ENCODE measurements around the gene IL1RAP.

Gene IL1RAP

DNA sequence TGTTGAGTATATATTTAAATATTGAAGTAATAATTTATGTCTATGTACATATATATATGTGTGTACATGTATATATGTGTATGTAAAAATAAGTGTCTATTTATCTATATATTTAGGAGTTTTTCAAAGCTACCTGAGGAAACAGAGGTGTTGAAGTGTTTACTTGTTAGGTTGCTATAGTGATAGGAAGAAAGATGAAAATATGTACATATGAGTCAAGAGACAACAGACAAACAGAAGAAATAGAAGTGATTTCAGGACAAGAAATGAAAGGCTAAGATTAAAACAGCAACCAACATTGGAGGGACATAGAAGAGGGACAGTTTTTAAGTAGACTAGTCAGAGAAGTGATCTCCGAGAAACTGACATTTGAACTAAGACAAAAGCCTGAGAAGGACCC lies 11.1 kb downstream of the IL1RAP start:
- Histone ChIP-seq H3K36me3 (ENCODE audit: low read depth) (peaks cover 79% of the 10 kb centered on the region), H3K9me3 (ENCODE audit: severe bottlenecking) (no peaks in the 10 kb centered on the region), H3K4me3 (ENCODE audit: severe bottlenecking) (no peak overlapping the region), H3K27me3 (ENCODE audit: insufficient read depth, poor library complexity, severe bottlenecking) (no peaks in the 10 kb centered on the region), H3K27ac (ENCODE audit: poor library complexity, severe bottlenecking) (no peak overlapping the region), H3K4me1 (ENCODE audit: insufficient read depth, poor library complexity, severe bottlenecking) (peaks cover 45% of the 10 kb centered on the region)
- TF ChIP-seq, protein P1, sequence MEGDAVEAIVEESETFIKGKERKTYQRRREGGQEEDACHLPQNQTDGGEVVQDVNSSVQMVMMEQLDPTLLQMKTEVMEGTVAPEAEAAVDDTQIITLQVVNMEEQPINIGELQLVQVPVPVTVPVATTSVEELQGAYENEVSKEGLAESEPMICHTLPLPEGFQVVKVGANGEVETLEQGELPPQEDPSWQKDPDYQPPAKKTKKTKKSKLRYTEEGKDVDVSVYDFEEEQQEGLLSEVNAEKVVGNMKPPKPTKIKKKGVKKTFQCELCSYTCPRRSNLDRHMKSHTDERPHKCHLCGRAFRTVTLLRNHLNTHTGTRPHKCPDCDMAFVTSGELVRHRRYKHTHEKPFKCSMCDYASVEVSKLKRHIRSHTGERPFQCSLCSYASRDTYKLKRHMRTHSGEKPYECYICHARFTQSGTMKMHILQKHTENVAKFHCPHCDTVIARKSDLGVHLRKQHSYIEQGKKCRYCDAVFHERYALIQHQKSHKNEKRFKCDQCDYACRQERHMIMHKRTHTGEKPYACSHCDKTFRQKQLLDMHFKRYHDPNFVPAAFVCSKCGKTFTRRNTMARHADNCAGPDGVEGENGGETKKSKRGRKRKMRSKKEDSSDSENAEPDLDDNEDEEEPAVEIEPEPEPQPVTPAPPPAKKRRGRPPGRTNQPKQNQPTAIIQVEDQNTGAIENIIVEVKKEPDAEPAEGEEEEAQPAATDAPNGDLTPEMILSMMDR (IDR thresholded peaks at IDR 0.05; ENCODE audit: poor library complexity, severe bottlenecking) = no peak
- no peak for DNase-seq (ENCODE audit: low spot score)
- no peak for ATAC-seq (ENCODE audit: low read depth)

DNA sequence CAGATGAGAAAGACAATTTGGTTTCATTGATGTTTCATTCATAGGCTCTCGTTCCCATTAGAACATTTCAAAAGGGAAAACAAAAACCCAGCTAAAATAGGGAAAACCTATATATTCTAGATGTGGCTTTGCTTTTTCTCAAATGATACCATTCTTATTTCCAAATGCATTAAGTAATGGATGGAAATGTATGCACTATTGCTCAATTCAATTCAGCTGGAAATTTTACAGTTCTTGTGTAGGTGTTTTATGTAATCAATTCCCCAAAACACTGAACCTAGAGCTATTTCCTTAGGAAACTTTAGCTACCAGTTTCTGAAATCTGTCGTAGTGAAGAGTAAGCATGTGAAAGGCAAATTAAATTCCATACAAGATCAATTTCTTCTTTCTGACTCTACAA lies 11.7 kb downstream of the IL1RAP start:
- H3K36me3 ChIP-seq (ENCODE audit: low read depth) = peaks cover 72% of the 10 kb centered on the region
- no peaks in the 10 kb centered on the region for H3K9me3 ChIP-seq (ENCODE audit: severe bottlenecking)
- DNase-seq (ENCODE audit: low spot score) (no peak), ATAC-seq (ENCODE audit: low read depth) (no peak)
- TF ChIP-seq, protein P1 (IDR thresholded peaks at IDR 0.05; ENCODE audit: poor library complexity, severe bottlenecking) = no peak
- H3K27ac ChIP-seq (ENCODE audit: poor library complexity, severe bottlenecking) = no peak overlapping the region
- peaks cover 48% of the 10 kb centered on the region for H3K4me1 ChIP-seq (ENCODE audit: insufficient read depth, poor library complexity, severe bottlenecking)
- H3K4me3 ChIP-seq (ENCODE audit: severe bottlenecking) = no peak overlapping the region
- H3K27me3 ChIP-seq (ENCODE audit: insufficient read depth, poor library complexity, severe bottlenecking) = no peaks in the 10 kb centered on the region

DNA sequence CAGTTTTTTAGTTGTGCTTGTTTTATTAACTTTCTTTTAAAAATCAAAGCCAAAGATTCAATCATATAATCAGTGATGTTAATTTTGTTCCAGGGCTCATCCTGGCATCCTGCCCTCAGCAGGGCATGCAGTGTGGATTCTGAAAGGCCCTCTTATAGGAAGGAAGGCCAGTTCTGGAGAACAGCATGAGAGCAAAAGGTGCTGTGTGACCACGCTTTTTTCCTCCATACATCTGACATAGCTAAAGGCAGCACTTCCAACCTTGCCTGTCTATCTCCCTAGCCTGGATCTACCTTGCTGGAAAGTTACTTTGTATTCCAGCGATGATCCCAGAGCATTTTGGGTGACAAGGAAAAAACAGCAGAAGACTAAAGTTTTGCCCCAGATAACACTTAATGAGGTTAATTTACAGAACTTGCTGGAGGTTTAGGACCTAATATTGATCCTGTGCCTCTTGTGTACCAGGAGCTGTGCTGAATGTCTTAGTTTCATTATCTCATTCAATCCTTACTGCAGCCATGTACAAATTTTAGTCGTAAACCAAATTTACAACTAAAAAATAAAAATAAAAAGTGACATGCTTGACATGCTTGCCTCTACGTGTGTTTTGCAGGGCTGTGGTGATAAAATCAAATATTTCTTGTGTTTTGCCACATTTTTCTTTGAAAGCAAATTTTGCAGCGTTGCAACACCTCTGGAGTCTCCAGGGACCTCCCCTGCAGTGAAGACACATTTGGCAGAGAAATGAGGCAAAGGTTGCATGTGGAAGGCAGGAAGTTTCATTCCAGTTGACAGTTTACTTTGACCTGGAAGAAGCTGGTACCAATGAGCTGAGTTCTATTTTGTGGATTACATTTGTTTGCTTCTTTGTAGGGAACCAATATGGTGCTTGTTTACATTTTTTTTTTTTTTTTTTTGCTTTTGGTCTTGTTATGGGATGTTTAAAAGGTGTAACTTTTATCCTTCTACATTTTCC lies 13.2 kb downstream of the IL1RAP start:
- DNase-seq (ENCODE audit: low spot score) (no peak), ATAC-seq (ENCODE audit: low read depth) (no peak)
- H3K27me3 ChIP-seq (ENCODE audit: insufficient read depth, poor library complexity, severe bottlenecking) = no peaks in the 10 kb centered on the region
- peaks cover 62% of the 10 kb centered on the region for H3K36me3 ChIP-seq (ENCODE audit: low read depth)
- H3K4me1 ChIP-seq (ENCODE audit: insufficient read depth, poor library complexity, severe bottlenecking) = peaks cover 62% of the 10 kb centered on the region
- no peak overlapping the region for H3K4me3 ChIP-seq (ENCODE audit: severe bottlenecking)
- H3K27ac ChIP-seq (ENCODE audit: poor library complexity, severe bottlenecking) = peak overlapping the region; percentile 100
- no peaks in the 10 kb centered on the region for H3K9me3 ChIP-seq (ENCODE audit: severe bottlenecking)
- TF ChIP-seq, protein P1 (IDR thresholded peaks at IDR 0.05; ENCODE audit: poor library complexity, severe bottlenecking) = no peak

DNA sequence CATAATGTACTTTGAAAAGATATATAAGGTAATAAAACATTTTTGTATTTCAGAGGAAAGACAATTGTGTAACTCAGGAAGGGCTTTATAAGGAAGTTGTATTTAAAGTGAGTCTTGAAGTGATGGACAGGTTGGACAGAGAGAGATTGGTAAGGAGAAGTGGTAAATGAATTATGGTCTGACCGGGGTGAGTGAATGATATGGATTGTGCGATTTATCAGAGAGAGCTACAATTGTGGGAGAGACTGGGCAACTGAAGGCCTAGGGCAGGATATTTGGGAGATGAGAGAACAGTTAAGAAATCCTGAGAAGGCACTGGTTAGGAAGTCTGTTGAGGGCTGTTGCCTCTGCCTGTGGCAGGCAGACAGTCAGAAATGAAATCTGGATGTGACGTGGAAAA lies 14.8 kb downstream of the IL1RAP start:
- H3K4me1 ChIP-seq (ENCODE audit: insufficient read depth, poor library complexity, severe bottlenecking) = peaks cover 70% of the 10 kb centered on the region
- ATAC-seq (ENCODE audit: low read depth) (no peak), DNase-seq (ENCODE audit: low spot score) (no peak)
- peaks cover 61% of the 10 kb centered on the region for H3K36me3 ChIP-seq (ENCODE audit: low read depth)
- H3K4me3 ChIP-seq (ENCODE audit: severe bottlenecking) = no peak overlapping the region
- no peaks in the 10 kb centered on the region for H3K27me3 ChIP-seq (ENCODE audit: insufficient read depth, poor library complexity, severe bottlenecking)
- H3K9me3 ChIP-seq (ENCODE audit: severe bottlenecking) = no peaks in the 10 kb centered on the region
- TF ChIP-seq, protein P1 (IDR thresholded peaks at IDR 0.05; ENCODE audit: poor library complexity, severe bottlenecking) = no peak
- H3K27ac ChIP-seq (ENCODE audit: poor library complexity, severe bottlenecking) = peak overlapping the region; percentile 100

DNA sequence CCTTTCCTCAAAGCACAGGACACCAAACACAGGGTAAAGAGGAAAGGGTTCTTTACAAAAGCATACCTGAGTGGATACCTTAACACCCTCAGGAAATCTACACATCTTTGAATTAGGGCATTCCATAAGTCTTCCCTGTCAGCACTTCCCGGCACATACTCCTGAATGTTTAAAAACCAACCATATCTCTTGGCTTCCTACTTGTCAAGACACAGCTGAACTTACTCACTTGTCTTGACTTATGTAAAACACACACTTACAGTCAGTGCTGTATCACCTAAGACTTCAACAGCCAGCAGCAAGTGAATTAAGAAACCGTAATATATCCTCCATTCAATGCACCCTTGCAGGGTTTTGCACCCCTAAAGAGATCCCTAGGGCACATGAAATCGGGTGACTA lies 17.5 kb downstream of the IL1RAP start:
- no peaks in the 10 kb centered on the region for H3K27me3 ChIP-seq (ENCODE audit: insufficient read depth, poor library complexity, severe bottlenecking)
- H3K4me3 ChIP-seq (ENCODE audit: severe bottlenecking) = no peak overlapping the region
- no peaks in the 10 kb centered on the region for H3K9me3 ChIP-seq (ENCODE audit: severe bottlenecking)
- DNase-seq (ENCODE audit: low spot score) (no peak), ATAC-seq (ENCODE audit: low read depth) (peak; percentile 65)
- TF ChIP-seq, protein P1 (IDR thresholded peaks at IDR 0.05; ENCODE audit: poor library complexity, severe bottlenecking) = no peak
- H3K4me1 ChIP-seq (ENCODE audit: insufficient read depth, poor library complexity, severe bottlenecking) = peaks cover 76% of the 10 kb centered on the region
- peak overlapping the region; percentile 100 for H3K27ac ChIP-seq (ENCODE audit: poor library complexity, severe bottlenecking)
- H3K36me3 ChIP-seq (ENCODE audit: low read depth) = peaks cover 52% of the 10 kb centered on the region
